ENCODE measurements around the gene ERO1B.

DNA sequence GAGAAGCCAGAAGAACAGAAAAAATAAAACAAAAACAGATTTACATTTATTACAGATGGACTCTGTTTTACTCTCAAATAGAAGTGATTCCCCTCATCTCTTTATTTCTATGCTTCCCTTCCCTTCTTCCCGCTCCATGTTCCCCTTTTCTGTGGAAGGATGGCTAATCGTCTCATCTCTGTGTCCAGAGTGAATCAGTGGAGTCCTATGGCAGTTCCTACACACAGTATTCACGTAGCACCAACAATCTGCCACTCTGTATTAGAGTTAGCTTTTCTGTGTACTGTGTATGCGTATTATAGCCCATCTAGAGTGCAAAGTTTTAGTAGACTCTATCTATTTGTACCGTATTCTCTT, 6.8 kb upstream of the ERO1B start:
- TF ChIP-seq POLR2AphosphoS5 (IDR thresholded peaks at IDR 0.05) = no peak
- TF ChIP-seq, protein P1, sequence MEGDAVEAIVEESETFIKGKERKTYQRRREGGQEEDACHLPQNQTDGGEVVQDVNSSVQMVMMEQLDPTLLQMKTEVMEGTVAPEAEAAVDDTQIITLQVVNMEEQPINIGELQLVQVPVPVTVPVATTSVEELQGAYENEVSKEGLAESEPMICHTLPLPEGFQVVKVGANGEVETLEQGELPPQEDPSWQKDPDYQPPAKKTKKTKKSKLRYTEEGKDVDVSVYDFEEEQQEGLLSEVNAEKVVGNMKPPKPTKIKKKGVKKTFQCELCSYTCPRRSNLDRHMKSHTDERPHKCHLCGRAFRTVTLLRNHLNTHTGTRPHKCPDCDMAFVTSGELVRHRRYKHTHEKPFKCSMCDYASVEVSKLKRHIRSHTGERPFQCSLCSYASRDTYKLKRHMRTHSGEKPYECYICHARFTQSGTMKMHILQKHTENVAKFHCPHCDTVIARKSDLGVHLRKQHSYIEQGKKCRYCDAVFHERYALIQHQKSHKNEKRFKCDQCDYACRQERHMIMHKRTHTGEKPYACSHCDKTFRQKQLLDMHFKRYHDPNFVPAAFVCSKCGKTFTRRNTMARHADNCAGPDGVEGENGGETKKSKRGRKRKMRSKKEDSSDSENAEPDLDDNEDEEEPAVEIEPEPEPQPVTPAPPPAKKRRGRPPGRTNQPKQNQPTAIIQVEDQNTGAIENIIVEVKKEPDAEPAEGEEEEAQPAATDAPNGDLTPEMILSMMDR (IDR thresholded peaks at IDR 0.05) = no peak
